Kidney epithelial cell (primary cell): ENCODE data around the gene PSAP. TPM values are rescaled to one million over a fixed set of nuclear protein-coding genes. Genes with fewer than 3 reads are reported as not detected.

Experiments used
- DNase-seq: peaks from one replicate; pipeline ENCODE4 v3.0.0-alpha.2; 2010; ENCODE audit warnings: low read depth
- H3K27me3 ChIP-seq: 2 replicates; pipeline ENCODE4 v1.6.0; 2011; ENCODE audit warnings: low read length; ENCODE audit not compliant: control insufficient read depth, insufficient read depth
- H3K36me3 ChIP-seq: 2 replicates; pipeline ENCODE4 v1.5.1; 2011; ENCODE audit warnings: low read length; ENCODE audit not compliant: control insufficient read depth, insufficient read depth
- H3K4me3 ChIP-seq: 2 replicates; pipeline ENCODE4 v1.5.1; 2011; ENCODE audit warnings: low read depth, mild to moderate bottlenecking, control low read depth, low read length
- CTCF ChIP-seq: IDR thresholded peaks from 2 replicates; pipeline ENCODE4 v1.5.1; 2011; ENCODE audit warnings: mild to moderate bottlenecking, moderate library complexity, low read length, control low read depth, inconsistent platforms; ENCODE audit not compliant: insufficient read depth, poor library complexity, severe bottlenecking
- total RNA-seq: library from RNA; depleted of rRNA; stranded (reverse); fragments of >200 nt; gene quantifications from 2 replicates; pipeline ENCODE4 v1.2.3, GENCODE V29; 2015

PSAP gene
- total RNA-seq, 1 donor from 2014 or later = 1,398 TPM

GRCh38 chr10:71891437-71891836 is 40.4 kb upstream of the PSAP start:
- no peaks in the 10 kb centered on the region for H3K36me3 ChIP-seq
- H3K4me3 ChIP-seq = no peak overlapping the region
- no peaks in the 10 kb centered on the region for H3K27me3 ChIP-seq
- no peak for TF ChIP-seq CTCF
- no peak for DNase-seq

- Histone ChIP-seq H3K27me3 (no peaks in the 10 kb centered on the region), H3K4me3 (peak overlapping the region; percentile 44), H3K36me3 (no peaks in the 10 kb centered on the region)
- DNase-seq = no peak
- TF ChIP-seq CTCF = no peak
Measured at GRCh38 chr10:71889388-71889987, 38.4 kb upstream of the PSAP start.

GRCh38 chr10:71888623-71889387 is 37.8 kb upstream of the PSAP start:
- DNase-seq = peak; percentile 71
- Histone ChIP-seq H3K36me3 (no peaks in the 10 kb centered on the region), H3K27me3 (no peaks in the 10 kb centered on the region), H3K4me3 (peak overlapping the region; percentile 44)
- peak; percentile 2 for TF ChIP-seq CTCF

- no peak for DNase-seq
- Histone ChIP-seq H3K36me3 (no peaks in the 10 kb centered on the region), H3K4me3 (no peak overlapping the region), H3K27me3 (no peaks in the 10 kb centered on the region)
- no peak for TF ChIP-seq CTCF
Measured at GRCh38 chr10:71888248-71888622, 37.2 kb upstream of the PSAP start.

GRCh38 chr10:71887743-71888142 is 36.7 kb upstream of the PSAP start:
- DNase-seq = no peak
- no peak for TF ChIP-seq CTCF
- no peaks in the 10 kb centered on the region for H3K27me3 ChIP-seq
- H3K36me3 ChIP-seq = no peaks in the 10 kb centered on the region
- no peak overlapping the region for H3K4me3 ChIP-seq
